ENCODE measurements around the gene SASH1.

SASH1 gene

DNA sequence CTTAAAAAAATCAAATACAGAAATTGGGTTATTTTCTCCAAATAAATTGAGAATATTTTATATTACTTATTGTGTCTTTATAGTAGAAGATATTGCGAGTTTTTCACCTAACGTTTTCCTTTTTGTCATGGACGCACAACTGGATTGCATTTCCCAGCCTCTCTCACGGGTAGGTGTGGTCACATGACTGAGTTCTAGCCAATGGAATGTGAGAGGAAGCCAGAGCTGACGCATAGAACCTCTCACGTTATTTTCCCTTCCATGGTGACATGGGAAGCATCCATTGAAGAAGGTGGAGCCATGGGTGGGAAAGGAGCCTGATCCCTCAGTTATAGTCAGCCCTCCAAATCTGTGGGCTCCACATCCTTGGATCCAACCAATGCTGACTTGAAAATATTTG is 248.2 kb downstream of the SASH1 start:
- ATAC-seq (ENCODE audit: insufficient read depth, low read depth) (no peak), DNase-seq (no peak)
- Histone ChIP-seq H3K27ac (ENCODE audit: low read length) (no peak overlapping the region), H3K4me1 (ENCODE audit: insufficient read depth, low read length) (no peaks in the 10 kb centered on the region; the same call in 1 of the 2 replicates), H4K20me1 (ENCODE audit: insufficient read depth, low read length) (no peaks in the 10 kb centered on the region), H3K9ac (ENCODE audit: low read depth, low read length) (no peak overlapping the region), H2AFZ (ENCODE audit: low read depth, low read length) (no peak overlapping the region), H3K4me3 (ENCODE audit: low read depth in 1 of 2, low read length in 2 of 2) (no peak overlapping the region), H3K27me3 (ENCODE audit: insufficient read depth, low read length, poor library complexity) (no peaks in the 10 kb centered on the region), H3K4me2 (ENCODE audit: insufficient read depth, low read length) (no peak overlapping the region), H3K79me2 (ENCODE audit: insufficient read depth, low read length) (no peaks in the 10 kb centered on the region), H3K36me3 (ENCODE audit: insufficient read depth, low read length) (no peaks in the 10 kb centered on the region), H3K9me3 (ENCODE audit: insufficient read depth, low read length, severe bottlenecking) (peaks cover 6% of the 10 kb centered on the region)
- TF ChIP-seq EZH2 (IDR thresholded peaks at IDR 0.05; ENCODE audit: borderline replicate concordance, low read depth, low read length, severe bottlenecking) = no peak

DNA sequence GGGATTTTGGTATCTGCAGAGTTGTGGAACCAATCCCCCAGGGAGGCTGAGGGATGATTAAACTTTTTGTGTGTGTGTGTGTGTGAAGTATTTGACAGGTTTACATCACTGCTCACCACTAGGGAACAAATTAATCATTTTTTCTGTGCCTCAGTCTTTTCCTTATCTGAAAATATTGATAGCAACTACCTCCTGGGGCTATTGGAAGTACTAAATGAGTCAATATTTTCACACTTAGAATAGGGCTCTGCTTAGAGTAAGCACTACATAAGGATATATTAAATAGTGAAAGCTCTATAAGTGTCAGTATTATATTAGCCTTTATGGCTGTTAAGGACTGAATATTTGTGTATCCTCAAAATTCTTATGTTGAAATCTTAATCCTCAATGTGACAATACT is 249.0 kb downstream of the SASH1 start:
- no peak for ATAC-seq (ENCODE audit: insufficient read depth, low read depth)
- DNase-seq = no peak
- H3K4me3 ChIP-seq (ENCODE audit: low read depth in 1 of 2, low read length in 2 of 2) = no peak overlapping the region
- peaks cover 2% of the 10 kb centered on the region for H3K4me1 ChIP-seq (ENCODE audit: insufficient read depth, low read length)
- no peaks in the 10 kb centered on the region for H4K20me1 ChIP-seq (ENCODE audit: insufficient read depth, low read length)
- no peak overlapping the region for H3K27ac ChIP-seq (ENCODE audit: low read length)
- no peak overlapping the region for H3K4me2 ChIP-seq (ENCODE audit: insufficient read depth, low read length)
- no peak overlapping the region for H3K9ac ChIP-seq (ENCODE audit: low read depth, low read length)
- no peaks in the 10 kb centered on the region for H3K36me3 ChIP-seq (ENCODE audit: insufficient read depth, low read length)
- H3K9me3 ChIP-seq (ENCODE audit: insufficient read depth, low read length, severe bottlenecking) = peaks cover 6% of the 10 kb centered on the region
- H2AFZ ChIP-seq (ENCODE audit: low read depth, low read length) = no peak overlapping the region
- H3K27me3 ChIP-seq (ENCODE audit: insufficient read depth, low read length, poor library complexity) = no peaks in the 10 kb centered on the region
- TF ChIP-seq, protein P1, sequence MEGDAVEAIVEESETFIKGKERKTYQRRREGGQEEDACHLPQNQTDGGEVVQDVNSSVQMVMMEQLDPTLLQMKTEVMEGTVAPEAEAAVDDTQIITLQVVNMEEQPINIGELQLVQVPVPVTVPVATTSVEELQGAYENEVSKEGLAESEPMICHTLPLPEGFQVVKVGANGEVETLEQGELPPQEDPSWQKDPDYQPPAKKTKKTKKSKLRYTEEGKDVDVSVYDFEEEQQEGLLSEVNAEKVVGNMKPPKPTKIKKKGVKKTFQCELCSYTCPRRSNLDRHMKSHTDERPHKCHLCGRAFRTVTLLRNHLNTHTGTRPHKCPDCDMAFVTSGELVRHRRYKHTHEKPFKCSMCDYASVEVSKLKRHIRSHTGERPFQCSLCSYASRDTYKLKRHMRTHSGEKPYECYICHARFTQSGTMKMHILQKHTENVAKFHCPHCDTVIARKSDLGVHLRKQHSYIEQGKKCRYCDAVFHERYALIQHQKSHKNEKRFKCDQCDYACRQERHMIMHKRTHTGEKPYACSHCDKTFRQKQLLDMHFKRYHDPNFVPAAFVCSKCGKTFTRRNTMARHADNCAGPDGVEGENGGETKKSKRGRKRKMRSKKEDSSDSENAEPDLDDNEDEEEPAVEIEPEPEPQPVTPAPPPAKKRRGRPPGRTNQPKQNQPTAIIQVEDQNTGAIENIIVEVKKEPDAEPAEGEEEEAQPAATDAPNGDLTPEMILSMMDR (IDR thresholded peaks at IDR 0.05; ENCODE audit: borderline replicate concordance, extremely low read depth, low read length, poor library complexity, severe bottlenecking) = no peak
- H3K79me2 ChIP-seq (ENCODE audit: insufficient read depth, low read length) = no peaks in the 10 kb centered on the region

DNA sequence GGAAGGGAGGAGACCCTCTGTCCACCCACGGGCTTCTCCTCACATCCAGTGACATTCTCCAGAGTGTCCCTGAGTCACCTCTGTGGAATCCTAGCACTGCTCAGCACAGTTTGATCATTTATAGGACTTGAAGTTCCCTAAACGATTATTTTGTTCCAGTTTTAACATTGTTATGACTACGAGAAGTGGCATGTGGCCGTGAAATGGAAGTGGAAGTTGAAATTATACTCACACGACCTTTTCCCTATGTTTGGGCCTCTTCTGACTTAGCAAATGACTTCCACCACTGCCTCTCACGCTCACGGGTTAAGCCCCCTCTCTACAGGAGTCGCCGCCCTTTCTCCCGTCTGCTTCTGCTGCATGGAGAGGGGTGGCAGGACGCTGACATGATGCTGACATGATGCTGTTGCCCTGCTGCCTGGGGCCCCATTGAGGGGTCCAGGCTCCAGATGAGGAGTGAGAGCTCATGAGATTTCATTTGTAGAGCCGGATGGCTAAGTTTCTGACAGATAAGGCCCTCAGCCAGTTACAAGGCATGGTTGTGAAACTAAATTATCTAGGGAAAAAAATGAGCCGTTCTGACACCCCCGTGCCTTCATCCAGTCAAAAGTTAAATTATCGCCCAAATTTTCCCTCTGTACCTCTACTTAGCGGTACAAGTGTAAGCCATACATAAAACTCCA is 250.6 kb downstream of the SASH1 start:
- DNase-seq = no peak
- Histone ChIP-seq H3K27ac (ENCODE audit: low read length) (no peak overlapping the region), H3K9ac (ENCODE audit: low read depth, low read length) (no peak overlapping the region), H3K4me1 (ENCODE audit: insufficient read depth, low read length) (peaks cover 17% of the 10 kb centered on the region), H4K20me1 (ENCODE audit: insufficient read depth, low read length) (no peaks in the 10 kb centered on the region), H3K36me3 (ENCODE audit: insufficient read depth, low read length) (no peaks in the 10 kb centered on the region), H2AFZ (ENCODE audit: low read depth, low read length) (no peak overlapping the region), H3K27me3 (ENCODE audit: insufficient read depth, low read length, poor library complexity) (no peaks in the 10 kb centered on the region), H3K4me3 (ENCODE audit: low read depth in 1 of 2, low read length in 2 of 2) (no peak overlapping the region), H3K9me3 (ENCODE audit: insufficient read depth, low read length, severe bottlenecking) (peaks cover 4% of the 10 kb centered on the region), H3K79me2 (ENCODE audit: insufficient read depth, low read length) (no peaks in the 10 kb centered on the region), H3K4me2 (ENCODE audit: insufficient read depth, low read length) (no peak overlapping the region)
- ATAC-seq (ENCODE audit: insufficient read depth, low read depth) = no peak
- TF ChIP-seq, protein P1 (IDR thresholded peaks at IDR 0.05; ENCODE audit: borderline replicate concordance, extremely low read depth, low read length, poor library complexity, severe bottlenecking) = no peak
- no peak for TF ChIP-seq EZH2 (IDR thresholded peaks at IDR 0.05; ENCODE audit: borderline replicate concordance, low read depth, low read length, severe bottlenecking)

GRCh38 chr6:148593813-148594170 is 251.2 kb downstream of the SASH1 start:
- DNase-seq (no peak), ATAC-seq (ENCODE audit: insufficient read depth, low read depth) (no peak)
- no peaks in the 10 kb centered on the region for H3K27me3 ChIP-seq (ENCODE audit: insufficient read depth, low read length, poor library complexity)
- H3K9me3 ChIP-seq (ENCODE audit: insufficient read depth, low read length, severe bottlenecking) = peaks cover 4% of the 10 kb centered on the region
- no peak overlapping the region for H2AFZ ChIP-seq (ENCODE audit: low read depth, low read length)
- no peak overlapping the region for H3K4me2 ChIP-seq (ENCODE audit: insufficient read depth, low read length)
- no peaks in the 10 kb centered on the region for H3K79me2 ChIP-seq (ENCODE audit: insufficient read depth, low read length)
- H3K4me3 ChIP-seq (ENCODE audit: low read depth in 1 of 2, low read length in 2 of 2) = no peak overlapping the region
- no peak overlapping the region for H3K9ac ChIP-seq (ENCODE audit: low read depth, low read length)
- no peaks in the 10 kb centered on the region for H3K36me3 ChIP-seq (ENCODE audit: insufficient read depth, low read length)
- H3K4me1 ChIP-seq (ENCODE audit: insufficient read depth, low read length) = peaks cover 22% of the 10 kb centered on the region
- no peak overlapping the region for H3K27ac ChIP-seq (ENCODE audit: low read length)
- TF ChIP-seq, protein P1 (IDR thresholded peaks at IDR 0.05; ENCODE audit: borderline replicate concordance, extremely low read depth, low read length, poor library complexity, severe bottlenecking) = no peak
- TF ChIP-seq EZH2 (IDR thresholded peaks at IDR 0.05; ENCODE audit: borderline replicate concordance, low read depth, low read length, severe bottlenecking) = no peak
- no peaks in the 10 kb centered on the region for H4K20me1 ChIP-seq (ENCODE audit: insufficient read depth, low read length)
